Endometrial microvascular endothelial cells (primary cell): Measurements from ENCODE around the gene BTG4. TPM values are rescaled to one million over a fixed set of nuclear protein-coding genes. Genes with fewer than 3 reads are reported as not detected.

Experiments used
- in situ Hi-C: cut with HindIII; loops from 2 replicates; pipeline ENCODE4 v1.10.0; 2017; ENCODE audit warnings: low sequenced_read_pairs, low pct_unique_long_range_greater_than_20kb; ENCODE audit errors: inconsistent ontology term
- total RNA-seq: library from RNA; depleted of rRNA; stranded (reverse); fragments of >200 nt; gene quantifications from one replicate; pipeline ENCODE4 v1.2.3, GENCODE V29; 2015; ENCODE audit errors: inconsistent ontology term

Gene BTG4
- total RNA-seq, 1 donor from 2014 or later: not detected

DNA sequence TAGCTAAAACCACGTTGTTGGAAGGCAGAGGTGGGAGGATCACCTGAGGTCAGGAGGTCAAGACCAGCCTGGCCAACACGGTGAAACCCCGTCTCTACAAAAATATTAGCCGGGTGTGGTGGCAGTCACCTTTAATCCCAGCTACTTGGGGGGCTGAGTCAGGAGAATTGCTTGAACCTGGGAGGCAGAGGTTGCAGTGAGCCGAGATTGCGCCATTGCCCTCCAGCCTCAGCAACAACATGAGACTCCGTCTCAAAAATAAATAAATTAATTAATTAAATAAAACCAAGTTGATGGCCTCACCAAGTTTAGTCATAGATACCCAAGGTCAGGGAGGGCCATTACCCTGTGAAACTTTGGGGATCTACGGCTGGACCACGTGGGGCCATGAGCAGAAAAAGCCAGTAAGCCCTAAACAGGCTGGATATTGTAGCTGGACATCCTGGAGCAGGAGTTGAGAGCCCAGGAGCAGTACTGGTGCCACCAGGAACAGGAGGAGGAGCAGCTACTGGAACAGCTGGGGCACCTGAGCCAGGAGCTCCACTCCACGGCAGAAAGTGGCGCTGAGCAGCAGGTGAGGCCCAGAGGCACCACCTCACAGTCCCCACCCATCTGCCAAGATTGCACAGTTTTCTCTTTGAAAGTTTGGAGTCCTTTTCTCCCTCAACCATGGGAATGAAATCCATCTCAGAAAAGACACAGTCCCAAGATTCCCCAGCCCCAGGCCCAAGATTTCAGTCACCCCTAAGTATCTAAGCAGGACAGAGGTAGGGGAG, 50.5 kb downstream of the BTG4 start:
- in situ Hi-C loops: no loop called here

DNA sequence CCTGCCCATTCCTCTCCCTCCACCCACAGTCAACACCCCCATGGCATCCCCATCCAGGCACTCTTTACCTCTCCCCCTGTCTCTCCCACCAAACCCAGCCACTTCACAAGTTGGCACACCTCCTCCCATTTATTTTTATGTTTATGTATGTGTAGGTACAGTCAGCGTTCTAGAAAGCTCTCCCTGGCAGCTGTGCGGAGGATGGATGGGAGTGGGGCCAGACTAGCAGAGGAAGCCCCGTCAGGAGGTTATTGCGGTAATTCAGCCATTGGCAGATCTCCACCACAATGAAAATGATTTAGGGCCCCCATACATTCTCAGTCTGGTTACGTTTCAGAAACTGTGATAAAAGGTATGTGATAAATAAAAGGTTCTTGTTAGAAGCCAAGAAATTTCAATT, 51.3 kb downstream of the BTG4 start:
- in situ Hi-C loops: no loop called here

GRCh38 chr11:111460340-111460739, 51.8 kb downstream of the BTG4 start:
- in situ Hi-C loops: no loop called here

GRCh38 chr11:111459506-111460270, 52.5 kb downstream of the BTG4 start:
- in situ Hi-C loops: no loop called here

- in situ Hi-C loops: no loop called here
Observed at GRCh38 chr11:111457731-111458368, 54.3 kb downstream of the BTG4 start.

GRCh38 chr11:111456859-111457730, 55.1 kb downstream of the BTG4 start:
- in situ Hi-C loops: no loop called here

GRCh38 chr11:111456086-111456858, 55.9 kb downstream of the BTG4 start:
- in situ Hi-C loops: no loop called here

DNA sequence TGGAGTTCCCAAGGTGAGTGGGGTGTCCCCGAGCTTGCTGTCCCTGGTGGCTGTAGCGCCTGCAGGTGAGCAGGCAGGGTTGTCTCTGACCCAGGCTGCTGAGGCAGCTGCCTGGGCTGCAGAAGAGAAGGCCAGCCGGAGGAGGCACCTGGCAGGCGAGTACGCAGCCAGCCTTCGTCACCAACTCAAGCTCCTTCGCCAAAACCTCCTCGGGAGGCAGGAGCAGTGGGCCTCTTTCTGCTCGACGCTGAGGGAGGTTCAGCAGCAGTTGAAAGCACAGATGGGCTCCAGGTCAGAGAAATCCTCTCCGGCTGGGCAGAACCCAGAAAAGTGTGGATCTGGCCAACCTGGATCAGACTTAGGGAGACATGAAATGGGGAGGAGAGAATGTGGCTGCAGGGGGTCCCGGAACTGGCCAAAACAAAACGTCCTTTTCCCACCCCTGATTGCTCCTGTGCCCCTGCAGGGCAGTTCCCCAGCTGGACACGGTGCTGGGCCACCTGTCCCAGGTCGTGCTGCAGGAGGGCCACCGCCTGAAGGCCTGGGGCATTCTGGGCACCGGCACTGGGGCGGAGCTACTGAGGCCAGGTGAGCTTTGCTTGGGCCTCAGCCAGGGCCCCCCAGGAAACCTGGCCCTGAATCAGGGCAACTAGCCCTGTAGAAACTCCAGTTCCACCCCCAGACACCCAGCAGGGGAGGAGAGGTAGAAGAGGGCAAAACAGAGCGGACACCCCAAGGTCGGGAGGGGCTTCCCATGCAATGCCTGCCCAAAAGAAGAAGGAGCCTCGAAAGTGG, 56.7 kb downstream of the BTG4 start:
- in situ Hi-C loops: no loop called here

DNA sequence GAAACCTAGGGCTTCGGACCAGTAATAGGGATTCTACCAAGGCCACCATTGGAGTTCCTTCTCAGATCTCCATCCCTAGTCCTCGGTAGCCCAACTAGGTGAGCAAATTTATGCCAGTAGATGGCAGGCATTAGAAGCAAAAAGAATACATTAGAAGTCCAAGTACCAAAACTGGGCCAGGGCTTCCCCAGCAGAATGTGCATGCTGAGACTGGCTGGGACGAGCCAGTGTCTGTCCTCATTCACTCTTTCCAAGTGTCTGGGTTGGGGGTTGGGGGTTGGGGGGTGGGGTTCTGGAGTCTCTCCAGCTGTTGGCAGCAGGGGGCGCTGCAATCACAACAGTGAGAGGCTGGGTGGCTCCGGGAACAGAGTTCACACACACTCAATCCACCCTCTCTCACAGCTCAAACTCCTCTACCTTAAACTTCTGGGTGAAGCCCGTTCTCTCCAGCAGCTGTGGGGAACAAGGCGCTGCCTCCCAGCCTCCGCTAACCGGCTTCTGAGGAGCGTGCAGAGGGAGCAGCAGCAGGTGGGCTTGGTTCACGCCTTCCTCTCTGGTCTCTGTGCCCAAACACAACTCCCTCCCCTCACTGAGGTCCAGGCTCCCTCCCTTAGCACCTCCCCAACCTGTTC, 57.5 kb downstream of the BTG4 start:
- in situ Hi-C loops: no loop called here

- in situ Hi-C loops: no loop called here
Observed at GRCh38 chr11:111452817-111453552, 59.2 kb downstream of the BTG4 start.

DNA sequence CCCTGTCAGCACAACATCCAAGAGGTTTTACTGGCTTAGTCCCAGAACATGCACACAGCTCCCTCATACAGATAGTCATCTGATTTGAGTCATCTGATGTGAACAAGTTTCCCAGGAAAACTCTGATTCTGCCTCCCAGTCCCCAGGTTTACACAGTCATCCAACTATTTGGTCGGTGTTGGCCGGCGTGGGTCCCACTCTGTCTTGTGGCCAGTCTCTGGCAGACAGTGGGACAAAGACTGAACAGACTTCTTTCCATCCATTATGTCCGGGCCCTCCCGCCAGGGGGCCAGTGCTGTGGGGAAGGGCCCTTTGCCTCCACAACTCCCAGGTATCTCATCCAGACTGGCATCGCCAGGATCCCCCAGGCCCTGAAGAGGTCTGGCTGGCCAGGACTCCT, 60.0 kb downstream of the BTG4 start:
- in situ Hi-C loops: no loop called here

DNA sequence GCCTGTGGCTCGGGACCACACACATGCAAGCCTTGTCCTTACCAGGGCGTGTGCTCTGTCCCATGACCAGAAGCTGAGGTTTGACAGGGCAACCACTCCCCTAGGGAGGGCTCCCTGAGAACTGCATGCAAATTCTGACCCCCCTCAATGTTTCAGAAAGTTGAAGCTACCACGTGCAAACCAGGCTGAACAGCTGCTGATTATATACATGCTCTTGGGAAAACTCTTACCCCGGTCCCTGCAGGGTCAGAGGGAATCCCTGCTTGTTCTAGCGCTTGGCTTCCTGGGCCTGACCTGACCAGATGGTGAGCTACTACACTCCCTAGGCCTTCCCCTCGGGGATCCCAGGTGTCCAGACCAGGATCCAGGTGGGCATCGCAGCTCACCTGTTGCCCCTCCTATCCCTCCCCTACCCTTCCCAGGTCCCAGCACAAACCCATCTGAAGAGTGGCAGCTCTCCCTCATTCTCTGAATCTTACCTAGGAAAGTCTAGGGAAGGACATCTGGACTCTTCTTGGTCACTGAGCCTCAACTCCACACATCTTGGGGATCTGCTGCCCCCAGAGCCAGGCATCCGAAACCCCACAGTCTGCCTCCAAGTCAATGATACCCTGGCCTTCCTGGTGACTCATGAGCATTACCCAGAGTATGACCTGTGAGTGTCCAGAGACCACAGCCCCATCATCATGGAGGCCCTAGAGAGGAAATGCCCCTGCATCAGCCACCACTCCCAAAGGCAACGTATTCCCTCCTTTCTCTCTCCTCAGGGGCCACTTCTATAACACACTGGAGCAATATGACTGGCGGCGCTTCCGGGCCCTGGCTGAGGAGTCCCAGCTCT, 61.5 kb downstream of the BTG4 start:
- in situ Hi-C loops: no loop called here

GRCh38 chr11:111449696-111450479, 62.3 kb downstream of the BTG4 start:
- in situ Hi-C loops: no loop called here

DNA sequence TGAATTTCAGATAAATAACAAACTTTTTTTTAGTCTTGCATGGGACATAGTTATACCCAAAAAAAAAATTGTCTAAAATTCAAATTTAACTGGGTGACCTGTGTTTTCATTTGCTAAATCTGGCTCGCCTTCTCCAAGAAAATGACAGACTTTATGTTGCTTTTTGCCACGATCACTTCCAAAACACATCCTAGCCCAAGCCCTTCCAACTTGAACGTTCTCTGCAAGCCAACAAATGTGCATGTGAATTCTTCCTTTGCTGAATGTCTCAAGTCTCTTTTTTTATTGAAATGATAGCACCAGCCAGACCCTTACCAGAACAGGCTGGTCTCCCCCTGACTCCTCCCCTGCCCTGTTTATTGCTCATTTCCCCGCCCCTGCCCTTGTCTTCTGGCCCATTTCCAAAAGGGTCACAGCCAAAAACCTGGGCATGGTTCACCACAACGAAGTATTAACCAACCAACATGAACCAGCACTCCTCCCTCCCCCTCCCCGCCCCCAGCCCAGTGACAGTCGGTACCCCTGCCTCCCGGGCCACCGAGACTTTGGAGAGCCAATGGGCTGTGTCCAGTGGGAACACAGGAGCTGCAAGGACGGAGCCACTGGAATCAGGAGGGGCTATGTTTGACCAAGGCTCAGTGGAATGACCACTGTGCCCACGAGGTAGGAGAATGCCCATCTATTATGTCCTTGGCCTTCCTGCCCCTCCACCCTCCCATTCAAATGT, 63.2 kb downstream of the BTG4 start:
- in situ Hi-C loops: no loop called here
